Testis (tissue), 3 donors: ENCODE measurements around the gene PRUNE2. TPM values are rescaled to one million over a fixed set of nuclear protein-coding genes. Genes with fewer than 3 reads are reported as not detected.

ENCODE experiments used
- DNase-seq: peaks from one replicate; pipeline ENCODE4 v3.0.0-alpha.2; 2019
- H3K27ac ChIP-seq, 2 donors: fragments of 200-600 bp; sonication (generic); one replicate each; pipeline ENCODE4 v1.5.1; 2019
- H3K27me3 ChIP-seq: fragments of 200-600 bp; sonication (generic); one replicate; pipeline ENCODE4 v1.5.1; 2019
- H3K36me3 ChIP-seq: fragments of 200-600 bp; sonication (generic); one replicate; pipeline ENCODE4 v1.5.1; 2017; ENCODE audit warnings: low read depth; ENCODE audit errors: missing control alignments
- H3K4me1 ChIP-seq: fragments of 200-600 bp; sonication (generic); one replicate; pipeline ENCODE4 v1.5.1; 2019
- H3K4me3 ChIP-seq, 2 donors: fragments of 200-600 bp; sonication (generic); one replicate each; pipeline ENCODE4 v1.5.1; 2017 to 2019
- H3K9me3 ChIP-seq: fragments of 200-600 bp; sonication (generic); one replicate; pipeline ENCODE4 v1.5.1; 2017
- CTCF ChIP-seq, 3 experiments: fragments of 450-650 bp in 2 of 3; fragments of 200-600 bp in 1 of 3; sonication (generic) in 1 of 3; IDR thresholded peaks; one replicate each; pipeline ENCODE4 v1.5.1; 2016 to 2019; ENCODE audit warnings: antibody characterized with exemption in 3 of 3, mild to moderate bottlenecking in 2 of 3, moderate library complexity in 1 of 3
- POLR2A ChIP-seq: fragments of 450-650 bp; IDR thresholded peaks from one replicate; pipeline ENCODE4 v1.6.1; 2017; ENCODE audit warnings: antibody characterized with exemption, mild to moderate bottlenecking, moderate library complexity
- WGBS, 2 donors: methylation state at CpG; one replicate each; pipeline ENCODE4 v1.1.5; 2018; 5-methylcytosine and 5-hydroxymethylcytosine counted together
- intact Hi-C: fragments of 100-400 bp; cut with DNase I; formaldehyde crosslinking; loops from one replicate; pipeline ENCODE4 v1.15.1; 2023; ENCODE audit warnings: low total_unique reads
- polyA plus RNA-seq: library from polyadenylated mRNA; stranded (reverse); fragments of 350-450 nt; fragmentation: Illumina TruSeq; extraction: RNeasy Lipid Tissue Mini Kit (QIAGEN cat#74804); gene quantifications from one replicate; pipeline ENCODE4 v1.2.3, GENCODE V29; 2014; ENCODE audit warnings: low read depth, low replicate concordance; ENCODE audit not compliant: insufficient read depth
- total RNA-seq, 2 donors: library from RNA; depleted of rRNA; stranded (reverse); fragments of >200 nt; gene quantifications; one replicate each; pipeline ENCODE4 v1.2.3, GENCODE V29; 2016

PRUNE2 gene
- total and polyA plus RNA-seq, 3 donors from 2014 or later: 15.8 to 19.3 (median 17.2) TPM

- no peak for DNase-seq
- Histone ChIP-seq H3K27me3 (no peaks in the 10 kb centered on the region), H3K27ac (no peak overlapping the region), H3K36me3 (no peaks in the 10 kb centered on the region), H3K4me3 (no peak overlapping the region), H3K4me1 (no peaks in the 10 kb centered on the region), H3K9me3 (no peaks in the 10 kb centered on the region)
- intact Hi-C loops: no loop called here
- TF ChIP-seq POLR2A: no peak
- no peak for TF ChIP-seq CTCF (IDR thresholded peaks at IDR 0.05)
- WGBS, 2 donors: 72 to 90% methylated on average over 6 of the region's 6 CpGs
These were observed 146.2 kb downstream of the PRUNE2 start for GRCh38 chr9:76759732-76760131.

GRCh38 chr9:76758476-76758875, 147.4 kb downstream of the PRUNE2 start:
- H3K27me3 ChIP-seq: no peaks in the 10 kb centered on the region
- no peaks in the 10 kb centered on the region for H3K36me3 ChIP-seq
- H3K9me3 ChIP-seq: no peaks in the 10 kb centered on the region
- no peak for DNase-seq
- H3K4me1 ChIP-seq: no peaks in the 10 kb centered on the region
- 74 to 85% methylated on average over 4 of the region's 4 CpGs for WGBS, 2 donors
- TF ChIP-seq CTCF (IDR thresholded peaks at IDR 0.05) (no peak), POLR2A (no peak)
- no peak overlapping the region for H3K4me3 ChIP-seq
- no peak overlapping the region for H3K27ac ChIP-seq
- intact Hi-C loops: no loop called here

GRCh38 chr9:76756941-76757673, 148.8 kb downstream of the PRUNE2 start:
- Histone ChIP-seq H3K9me3 (no peaks in the 10 kb centered on the region), H3K4me3 (no peak overlapping the region), H3K27ac (no peak overlapping the region), H3K27me3 (no peaks in the 10 kb centered on the region), H3K36me3 (no peaks in the 10 kb centered on the region), H3K4me1 (no peaks in the 10 kb centered on the region)
- WGBS, 2 donors: 79 to 83% methylated on average over 3 of the region's 3 CpGs
- no peak for TF ChIP-seq POLR2A
- no peak for TF ChIP-seq CTCF (IDR thresholded peaks at IDR 0.05)
- intact Hi-C loops: no loop called here
- DNase-seq: no peak

- Histone ChIP-seq H3K4me3 (no peak overlapping the region), H3K9me3 (no peaks in the 10 kb centered on the region), H3K27ac (no peak overlapping the region), H3K27me3 (no peaks in the 10 kb centered on the region), H3K36me3 (no peaks in the 10 kb centered on the region), H3K4me1 (no peaks in the 10 kb centered on the region)
- TF ChIP-seq POLR2A (no peak), CTCF (IDR thresholded peaks at IDR 0.05) (no peak)
- DNase-seq: no peak
- WGBS, 2 donors: 69 to 76% methylated on average over 6 of the region's 6 CpGs
- intact Hi-C loops: no loop called here
These were observed 149.7 kb downstream of the PRUNE2 start for GRCh38 chr9:76756268-76756640.

- WGBS, 2 donors: 71 to 82% methylated on average over 3 of the region's 3 CpGs
- Histone ChIP-seq H3K27me3 (no peaks in the 10 kb centered on the region), H3K9me3 (no peaks in the 10 kb centered on the region), H3K4me1 (peaks cover 17% of the 10 kb centered on the region), H3K27ac (no peak overlapping the region), H3K36me3 (no peaks in the 10 kb centered on the region), H3K4me3 (no peak overlapping the region)
- no peak for TF ChIP-seq CTCF (IDR thresholded peaks at IDR 0.05)
- TF ChIP-seq POLR2A: no peak
- DNase-seq: no peak
- intact Hi-C loops: no loop called here
These were observed 154.9 kb downstream of the PRUNE2 start for GRCh38 chr9:76751001-76751400.
